ENCODE data around the gene ANO2. TPM values are rescaled to one million over a fixed set of nuclear protein-coding genes. Genes with fewer than 3 reads are reported as not detected.

The ANO2 gene
- total and polyA plus RNA-seq, 8 donors = 0.44 to 16.9 (median 3.8) TPM; not detected in 1

DNA sequence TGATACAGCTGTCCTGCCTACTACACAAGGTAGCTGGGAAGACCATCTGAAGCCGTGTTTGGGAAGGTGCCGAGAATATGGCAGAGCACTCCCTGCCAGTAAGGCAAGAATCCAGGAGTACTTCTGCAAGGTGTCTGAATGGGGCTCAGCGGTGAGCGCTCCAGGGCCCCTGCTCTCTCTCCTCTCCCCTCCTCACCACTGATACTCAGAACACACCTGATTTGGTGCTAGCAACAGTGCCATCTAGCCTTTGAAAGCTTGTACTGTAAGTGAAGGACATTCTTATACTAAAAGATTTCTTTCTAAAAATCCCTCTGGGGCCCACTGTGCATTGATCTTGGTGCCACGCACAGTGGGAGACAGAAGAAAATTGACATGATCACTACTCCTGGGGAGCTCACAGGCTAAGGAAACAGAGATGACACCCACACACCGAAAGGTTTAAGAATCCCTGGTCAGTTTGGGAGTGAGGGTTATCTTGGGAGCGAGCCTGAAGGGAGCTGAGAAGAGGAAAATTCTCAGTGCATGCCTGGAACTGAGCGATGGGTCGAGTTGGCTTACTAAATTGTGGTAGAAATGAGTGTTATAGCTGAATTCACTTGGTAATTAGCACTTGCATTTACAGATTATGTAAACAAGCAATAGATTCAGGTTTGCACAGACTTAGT, 296.2 kb downstream of the ANO2 start:
- DNase-seq = peak in 1 of 2 donors; percentile 74
- no peaks in the 10 kb centered on the region for H3K27me3 ChIP-seq
- H3K9me3 ChIP-seq = no peaks in the 10 kb centered on the region
- TF ChIP-seq POLR2A (IDR thresholded peaks at IDR 0.05) = no peak
- peak in 5 of 7 experiments; percentile 18 to 34 (median 30) for TF ChIP-seq CTCF (IDR thresholded peaks at IDR 0.05)
- no peak overlapping the region for H3K4me3 ChIP-seq
- no peaks in the 10 kb centered on the region for H3K36me3 ChIP-seq
- no peak overlapping the region for H3K27ac ChIP-seq
- intact Hi-C loops (cut with DNase I; ENCODE audit: low total_unique reads) = no loop called here
- H3K4me1 ChIP-seq = peaks cover 0 to 8% (median 3%) of the 10 kb centered on the region in 4 donors
- 33 to 40% (median 36%) methylated on average over 9 of the region's 9 CpGs for WGBS, 5 donors

DNA sequence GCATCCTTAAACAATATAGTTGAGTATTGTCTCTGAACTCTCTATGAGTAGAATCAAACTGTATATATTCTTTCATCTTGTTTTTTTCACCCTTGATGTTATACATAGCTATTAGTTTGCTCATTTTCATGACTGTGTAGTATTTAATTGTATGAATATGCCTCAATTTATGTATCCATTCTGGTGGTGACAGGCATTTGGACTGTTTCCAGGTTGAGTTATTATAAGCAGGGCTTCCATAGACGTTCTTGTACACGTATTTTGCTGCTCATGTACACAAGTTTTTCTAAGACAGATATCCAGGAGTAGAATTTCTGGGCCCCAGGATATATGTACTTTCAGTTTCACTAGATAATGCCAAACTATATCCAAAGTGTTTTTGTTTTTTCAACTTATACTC, 301.8 kb downstream of the ANO2 start:
- H3K36me3 ChIP-seq = no peaks in the 10 kb centered on the region
- no peak overlapping the region for H3K27ac ChIP-seq
- no peak for DNase-seq
- TF ChIP-seq CTCF (IDR thresholded peaks at IDR 0.05) (no peak), EP300 (IDR thresholded peaks at IDR 0.05) (no peak), POLR2A (IDR thresholded peaks at IDR 0.05) (no peak), POLR2AphosphoS5 (IDR thresholded peaks at IDR 0.05) (no peak)
- 28 to 45% (median 31%) methylated on average over 2 of the region's 2 CpGs for WGBS, 5 donors
- H3K4me1 ChIP-seq = peaks cover 0 to under 1% (median 0%) of the 10 kb centered on the region in 4 donors
- no peaks in the 10 kb centered on the region for H3K9me3 ChIP-seq
- no peaks in the 10 kb centered on the region for H3K27me3 ChIP-seq
- intact Hi-C loops (cut with DNase I; ENCODE audit: low total_unique reads) = no loop called here
- H3K4me3 ChIP-seq = no peak overlapping the region

DNA sequence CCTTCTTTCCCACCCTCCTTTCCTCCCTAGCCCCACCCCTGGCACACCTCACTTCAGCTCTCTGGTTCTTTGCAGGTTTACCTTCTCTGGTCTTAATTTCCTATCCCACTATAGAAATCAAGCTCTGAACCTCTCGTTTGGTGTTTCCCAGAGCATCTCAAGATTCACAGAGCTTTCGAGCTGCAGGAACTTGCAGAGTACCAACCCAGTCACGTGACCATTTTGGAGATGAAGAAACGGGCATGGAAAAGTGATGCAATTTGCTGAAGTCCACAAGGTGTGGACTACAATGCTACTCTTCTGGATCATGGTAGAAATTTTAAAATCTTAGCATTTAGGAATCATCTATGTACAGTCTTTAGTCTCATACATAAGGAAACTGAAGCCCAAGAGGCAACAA, 307.4 kb downstream of the ANO2 start:
- DNase-seq = no peak
- intact Hi-C loops (cut with DNase I; ENCODE audit: low total_unique reads) = no loop called here
- Histone ChIP-seq H3K4me1 (no peaks in the 10 kb centered on the region), H3K27ac (no peak overlapping the region), H3K27me3 (peaks cover 0 to 11% (median 0%) of the 10 kb centered on the region in 3 donors), H3K9me3 (no peaks in the 10 kb centered on the region), H3K36me3 (no peaks in the 10 kb centered on the region), H3K4me3 (no peak overlapping the region)
- TF ChIP-seq POLR2AphosphoS5 (IDR thresholded peaks at IDR 0.05) (no peak), CTCF (IDR thresholded peaks at IDR 0.05) (no peak), POLR2A (IDR thresholded peaks at IDR 0.05) (no peak), EP300 (IDR thresholded peaks at IDR 0.05) (no peak)
- 60 to 80% (median 74%) methylated on average over 4 of the region's 4 CpGs for WGBS, 5 donors

- Histone ChIP-seq H3K27me3 (peaks cover 0 to 11% (median 0%) of the 10 kb centered on the region in 3 donors), H3K9me3 (no peaks in the 10 kb centered on the region), H3K27ac (no peak overlapping the region), H3K36me3 (no peaks in the 10 kb centered on the region), H3K4me1 (no peaks in the 10 kb centered on the region), H3K4me3 (no peak overlapping the region)
- intact Hi-C loops (cut with DNase I; ENCODE audit: low total_unique reads) = no loop called here
- WGBS, 5 donors = 68 to 83% (median 75%) methylated on average over 4 of the region's 4 CpGs
- no peak for TF ChIP-seq CTCF (IDR thresholded peaks at IDR 0.05)
- TF ChIP-seq EP300 (IDR thresholded peaks at IDR 0.05) = no peak
- no peak for TF ChIP-seq POLR2A (IDR thresholded peaks at IDR 0.05)
- TF ChIP-seq POLR2AphosphoS5 (IDR thresholded peaks at IDR 0.05) = no peak
- DNase-seq = no peak
Measured at GRCh38 chr12:5636907-5637306, 308.2 kb downstream of the ANO2 start.

Measured in stomach (tissue), 9 donors.